ENCODE results near the gene FBXL7.

- no peak for TF ChIP-seq CTCF (IDR thresholded peaks at IDR 0.05; ENCODE audit: insufficient read depth, low read length, poor library complexity, severe bottlenecking)
- TF ChIP-seq EZH2phosphoT487 (conservative IDR thresholded peaks at IDR 0.05; ENCODE audit: low read length): no peak
These were observed 143.8 kb downstream of the FBXL7 start for GRCh38 chr5:15643731-15644130.
